HG03575 (cell line): Measurements from ENCODE around the gene MORF4L2.
"Not testable (repeated sequence)": the region's sequence is repeated elsewhere in the genome, so short reads cannot be mapped to it uniquely, and the experiment has no call there.

ENCODE experiments used
- ATAC-seq: cut with Tn5 transposase; IDR thresholded peaks from one replicate; pipeline ENCODE4 v1.9.1; 2021; ENCODE audit not compliant: unreplicated experiment, insufficient number of reproducible peaks, low FRiP score; ENCODE audit errors: extremely low read depth

The MORF4L2 gene

GRCh38 chrX:103638479-103639346 lies 47.8 kb downstream of the MORF4L2 start:
- ATAC-seq = not testable (repeated sequence)

GRCh38 chrX:103637604-103638338 lies 48.7 kb downstream of the MORF4L2 start:
- ATAC-seq = no peak

- no peak for ATAC-seq
Measured at GRCh38 chrX:103635436-103635835, 51.1 kb downstream of the MORF4L2 start.

GRCh38 chrX:103631145-103631544 lies 55.4 kb downstream of the MORF4L2 start:
- ATAC-seq = no peak

GRCh38 chrX:103630171-103630511 lies 56.4 kb downstream of the MORF4L2 start:
- ATAC-seq = no peak

GRCh38 chrX:103629318-103630170 lies 57.0 kb downstream of the MORF4L2 start:
- no peak for ATAC-seq

GRCh38 chrX:103628386-103629317 lies 57.8 kb downstream of the MORF4L2 start, which contains the start of gene TCEAL1:
TCEAL1 (plus strand) TSS chrX:103628975; CDS start chrX:103629917, 942 bp downstream.
- ATAC-seq = no peak

- ATAC-seq = no peak
Measured at GRCh38 chrX:103626855-103627254, 59.6 kb downstream of the MORF4L2 start.
